BJ (cell line): ENCODE results near the gene PHACTR1. TPM values are rescaled to one million over a fixed set of nuclear protein-coding genes. Genes with fewer than 3 reads are reported as not detected.
A peak's percentile ranks its signal among the peaks of the same experiment; 100 is the strongest.

ENCODE experiments used
- CTCF ChIA-PET: fragments of 350-600 bp; formaldehyde crosslinking; extraction: SDS; loops from one replicate; lab custom pipeline; 2021; ENCODE audit warnings: antibody characterized with exemption, inconsistent platforms; lab: Yijun Ruan, JAX
- POLR2A ChIA-PET: fragments of 300-600 bp; sonication (Branson Sonifier 250); formaldehyde crosslinking; extraction: SDS; loops from one replicate; lab custom pipeline; 2021; ENCODE audit warnings: antibody characterized with exemption; lab: Charles Lee
- DNase-seq: peaks from one replicate; pipeline ENCODE4 v3.0.0-alpha.2; 2011; ENCODE audit warnings: low read depth
- H3K27me3 ChIP-seq: 2 replicates; pipeline ENCODE4 v1.6.0; 2011; ENCODE audit warnings: low read length; ENCODE audit not compliant: control insufficient read depth, insufficient read depth
- H3K36me3 ChIP-seq: 2 replicates; pipeline ENCODE4 v1.5.1; 2011; ENCODE audit warnings: low read length; ENCODE audit not compliant: control insufficient read depth, insufficient read depth
- H3K4me3 ChIP-seq: 2 replicates; pipeline ENCODE4 v1.5.1; 2011; ENCODE audit warnings: low read depth, mild to moderate bottlenecking, control low read depth, low read length
- polyA plus RNA-seq: library from polyadenylated mRNA; depleted of rRNA; stranded (reverse); fragments of >200 nt; gene quantifications from 2 replicates; pipeline ENCODE4 v1.2.3, GENCODE V29; 2011
- TF ChIP-seq, protein P1 (sequence below): IDR thresholded peaks from 2 replicates; pipeline ENCODE4 v1.5.1; 2011; ENCODE audit warnings: low read depth, mild to moderate bottlenecking, control low read depth, inconsistent platforms, low read length, moderate library complexity; ENCODE audit not compliant: insufficient read depth

Gene PHACTR1
- polyA plus RNA-seq, 1 experiment = 0.40 TPM

DNA sequence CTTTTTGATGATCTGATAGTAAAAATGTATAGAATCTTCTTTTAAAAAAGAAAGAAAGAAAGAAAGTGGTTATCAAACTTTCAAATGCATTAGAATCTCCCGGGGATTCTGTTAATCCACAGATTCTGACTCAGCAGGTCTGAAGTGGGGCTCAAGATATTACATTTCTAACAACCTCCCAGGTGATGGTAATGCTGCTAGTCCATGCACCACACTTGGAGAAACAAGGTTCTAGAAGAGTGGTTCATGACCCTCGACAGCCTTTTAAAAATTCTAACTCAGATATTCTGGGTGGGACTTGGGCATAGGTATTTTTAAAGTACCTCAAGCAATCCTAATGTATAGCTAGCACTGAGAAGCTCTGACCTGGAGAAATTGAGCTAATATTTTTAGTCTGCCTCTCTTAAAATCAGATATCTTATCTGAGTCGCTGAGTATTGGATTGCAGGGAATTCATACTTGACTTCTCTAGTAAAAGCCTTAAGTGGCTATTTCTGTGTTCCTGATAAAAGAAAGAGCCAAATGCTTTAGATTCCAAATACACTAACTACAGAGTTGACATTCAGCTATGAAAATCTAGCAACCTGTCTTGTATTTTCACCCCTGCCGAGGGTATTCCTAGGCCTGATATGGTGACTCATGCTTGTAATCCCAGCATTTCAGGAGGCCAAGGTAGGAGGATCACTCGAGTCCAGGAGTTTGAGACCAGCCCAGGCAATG lies 252.4 kb downstream of the PHACTR1 start:
- CTCF ChIA-PET = interaction anchor here (0.8 to 2.1 kb wide), 2 partner anchors 9 to 11 kb away, joined by 4 to 7 read pairs; no protein-coding TSS in a partner anchor
- TF ChIP-seq, protein P1, sequence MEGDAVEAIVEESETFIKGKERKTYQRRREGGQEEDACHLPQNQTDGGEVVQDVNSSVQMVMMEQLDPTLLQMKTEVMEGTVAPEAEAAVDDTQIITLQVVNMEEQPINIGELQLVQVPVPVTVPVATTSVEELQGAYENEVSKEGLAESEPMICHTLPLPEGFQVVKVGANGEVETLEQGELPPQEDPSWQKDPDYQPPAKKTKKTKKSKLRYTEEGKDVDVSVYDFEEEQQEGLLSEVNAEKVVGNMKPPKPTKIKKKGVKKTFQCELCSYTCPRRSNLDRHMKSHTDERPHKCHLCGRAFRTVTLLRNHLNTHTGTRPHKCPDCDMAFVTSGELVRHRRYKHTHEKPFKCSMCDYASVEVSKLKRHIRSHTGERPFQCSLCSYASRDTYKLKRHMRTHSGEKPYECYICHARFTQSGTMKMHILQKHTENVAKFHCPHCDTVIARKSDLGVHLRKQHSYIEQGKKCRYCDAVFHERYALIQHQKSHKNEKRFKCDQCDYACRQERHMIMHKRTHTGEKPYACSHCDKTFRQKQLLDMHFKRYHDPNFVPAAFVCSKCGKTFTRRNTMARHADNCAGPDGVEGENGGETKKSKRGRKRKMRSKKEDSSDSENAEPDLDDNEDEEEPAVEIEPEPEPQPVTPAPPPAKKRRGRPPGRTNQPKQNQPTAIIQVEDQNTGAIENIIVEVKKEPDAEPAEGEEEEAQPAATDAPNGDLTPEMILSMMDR = no peak
- H3K27me3 ChIP-seq = no peaks in the 10 kb centered on the region
- H3K4me3 ChIP-seq = no peak overlapping the region
- DNase-seq = no peak
- H3K36me3 ChIP-seq = no peaks in the 10 kb centered on the region
- POLR2A ChIA-PET = no interaction called here

DNA sequence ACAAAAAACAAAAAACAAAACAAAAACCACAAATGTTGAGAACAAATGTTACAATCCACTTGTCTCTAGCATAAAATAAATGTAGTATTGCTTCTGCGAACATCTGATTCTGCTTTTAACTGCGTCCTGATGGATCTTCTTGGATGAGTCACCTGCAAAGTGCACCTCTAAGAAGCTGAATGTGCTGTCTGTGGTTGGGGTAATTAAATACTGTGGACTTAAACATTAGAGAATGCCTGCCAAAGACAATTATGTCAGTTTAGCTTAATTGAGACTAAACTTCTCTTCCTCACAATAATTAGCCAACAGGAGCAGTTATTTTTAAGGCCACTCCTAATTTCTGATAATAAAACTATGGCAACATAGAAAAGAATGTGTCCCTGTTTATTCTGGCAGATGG lies 253.4 kb downstream of the PHACTR1 start:
- Histone ChIP-seq H3K36me3 (no peaks in the 10 kb centered on the region), H3K4me3 (no peak overlapping the region), H3K27me3 (no peaks in the 10 kb centered on the region)
- ChIA-PET CTCF (interaction anchor here (0.7 kb wide), 1 partner anchor 622 kb away, joined by 3 read pairs; no protein-coding TSS in a partner anchor), POLR2A (no interaction called here)
- TF ChIP-seq, protein P1 = no peak
- DNase-seq = peak; percentile 68

DNA sequence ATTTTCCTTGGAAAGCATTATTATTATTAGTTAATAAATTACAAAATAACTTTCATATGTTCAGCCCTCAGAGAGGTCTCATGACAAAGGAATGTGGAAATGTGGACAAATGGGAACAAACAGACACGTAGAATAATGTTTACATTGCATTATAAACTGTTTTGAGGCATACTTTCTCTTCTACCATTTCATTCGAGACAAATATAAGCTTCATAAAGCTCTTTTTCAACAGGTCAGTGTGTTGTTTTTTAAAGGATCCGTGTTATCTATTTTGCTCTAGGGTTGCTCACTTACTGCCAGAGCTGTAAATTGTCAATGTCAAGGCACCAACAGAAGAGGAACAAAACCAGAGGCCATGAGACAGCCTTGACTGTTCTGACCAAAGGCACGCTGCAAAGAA lies 256.8 kb downstream of the PHACTR1 start:
- H3K27me3 ChIP-seq = no peaks in the 10 kb centered on the region
- no peaks in the 10 kb centered on the region for H3K36me3 ChIP-seq
- no peak overlapping the region for H3K4me3 ChIP-seq
- POLR2A ChIA-PET = no interaction called here
- no peak for DNase-seq
- CTCF ChIA-PET = no interaction called here
- TF ChIP-seq, protein P1 = no peak

DNA sequence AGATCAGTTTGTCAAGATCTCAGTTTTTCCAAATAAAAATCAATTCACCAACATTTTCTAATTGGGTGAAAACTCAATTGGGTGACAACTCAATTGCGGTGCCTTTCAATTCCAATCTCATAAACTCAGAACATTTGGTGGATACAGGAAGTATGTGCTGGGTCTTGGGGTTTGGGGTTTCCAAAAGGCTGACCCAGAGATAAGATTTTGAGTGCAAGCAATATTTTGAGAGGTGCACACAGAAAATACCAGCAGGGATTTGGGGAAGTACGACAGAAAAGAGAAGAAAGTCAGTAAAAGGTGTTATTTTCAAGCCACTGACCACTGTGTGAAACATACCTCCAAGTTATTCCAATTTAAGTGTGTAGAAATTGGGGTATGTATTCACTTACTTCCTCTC lies 258.0 kb downstream of the PHACTR1 start:
- CTCF ChIA-PET = interaction anchor here (0.8 to 1.1 kb wide), 2 partner anchors 12 to 63 kb away, joined by 3 read pairs; no protein-coding TSS in a partner anchor
- Histone ChIP-seq H3K36me3 (no peaks in the 10 kb centered on the region), H3K27me3 (no peaks in the 10 kb centered on the region), H3K4me3 (no peak overlapping the region)
- no peak for DNase-seq
- POLR2A ChIA-PET = no interaction called here
- TF ChIP-seq, protein P1 = no peak

DNA sequence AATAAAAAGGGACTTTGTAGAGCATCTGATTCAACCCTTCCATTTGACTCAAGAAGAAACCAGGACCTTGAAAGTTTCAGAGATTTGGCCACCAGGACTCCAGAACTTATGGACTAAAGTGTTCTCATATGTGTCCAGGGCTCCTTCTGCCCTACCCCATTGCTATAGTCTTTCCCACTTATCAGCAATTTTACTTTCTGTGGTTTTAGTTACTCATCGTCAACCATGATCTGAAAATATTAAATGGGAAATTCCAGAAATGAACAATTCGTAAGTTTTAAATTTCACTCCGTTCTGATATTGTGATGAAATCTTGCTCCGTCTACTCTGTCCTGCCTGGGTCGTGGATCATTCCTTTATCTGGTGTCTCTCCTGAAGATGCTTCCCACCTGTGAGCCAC lies 259.8 kb downstream of the PHACTR1 start:
- CTCF ChIA-PET = interaction anchor here (0.7 kb wide), 1 partner anchor 288 kb away, joined by 4 read pairs; no protein-coding TSS in a partner anchor
- no peaks in the 10 kb centered on the region for H3K36me3 ChIP-seq

More for the DNA sequence above, 259.8 kb downstream of the PHACTR1 start:
- TF ChIP-seq, protein P1 = no peak
- H3K4me3 ChIP-seq = no peak overlapping the region
- DNase-seq = no peak
- H3K27me3 ChIP-seq = no peaks in the 10 kb centered on the region
- POLR2A ChIA-PET = no interaction called here
